ENCODE results near the gene ELMOD1.

ELMOD1 gene

GRCh38 chr11:107683807-107684206 lies 92.9 kb downstream of the ELMOD1 start:
- DNase-seq (ENCODE audit: extremely low read depth in 1 of 2, low read depth in 1 of 2), result no peak

DNA sequence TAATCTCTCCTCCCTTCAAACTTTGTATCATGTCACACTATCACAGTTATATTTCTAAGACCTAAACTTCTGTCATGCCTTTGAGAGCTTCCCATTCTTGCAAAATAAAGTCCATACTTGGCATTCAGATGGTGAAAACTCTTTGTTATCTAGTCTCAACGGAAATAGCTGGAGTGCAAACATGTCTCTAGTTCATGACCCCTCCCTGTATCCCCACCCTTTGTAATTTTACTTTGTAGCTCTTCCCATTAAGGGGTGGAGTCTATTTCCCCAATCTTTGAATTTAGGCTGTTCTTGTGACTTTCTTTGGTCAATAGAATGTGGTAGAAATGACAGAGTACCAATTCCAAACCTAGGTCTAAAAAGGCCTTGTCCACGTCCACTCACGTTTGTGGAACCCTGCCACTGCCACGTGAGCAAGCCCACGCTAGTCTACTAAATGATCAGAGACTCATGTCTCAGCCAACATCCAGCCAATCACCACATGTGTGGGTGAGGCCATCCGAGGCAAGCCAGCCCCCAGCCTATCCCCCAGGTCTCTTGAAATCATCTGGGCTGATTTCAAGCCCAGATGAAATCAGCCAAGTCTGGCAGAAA lies 97.5 kb downstream of the ELMOD1 start:
- no peak for DNase-seq (ENCODE audit: extremely low read depth in 1 of 2, low read depth in 1 of 2)

- DNase-seq (ENCODE audit: extremely low read depth in 1 of 2, low read depth in 1 of 2), result peak in 1 of 2 donors; percentile 25
Observed at GRCh38 chr11:107689317-107690202, 98.6 kb downstream of the ELMOD1 start.

- DNase-seq (ENCODE audit: extremely low read depth in 1 of 2, low read depth in 1 of 2), result no peak
Observed at GRCh38 chr11:107691000-107691750, 100.2 kb downstream of the ELMOD1 start.

DNA sequence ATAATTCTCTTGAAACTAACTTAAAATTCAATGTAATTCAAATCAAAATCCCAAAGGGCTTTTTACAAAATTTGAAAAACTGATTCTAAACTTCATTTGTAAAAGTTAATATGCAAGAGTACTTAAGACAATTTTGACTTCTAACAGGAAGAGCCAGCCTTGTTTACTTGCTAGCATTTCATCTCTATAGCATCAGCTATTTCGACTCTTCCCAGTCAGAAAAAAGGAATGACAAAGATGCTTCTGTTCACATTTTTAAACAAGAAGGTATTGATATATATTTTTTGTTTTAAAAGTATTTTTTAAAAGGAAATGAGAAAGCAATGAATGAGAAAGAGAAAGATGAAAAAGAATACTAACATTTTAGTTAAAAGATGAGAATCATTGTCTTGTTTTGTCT lies 104.5 kb downstream of the ELMOD1 start:
- no peak for DNase-seq (ENCODE audit: extremely low read depth in 1 of 2, low read depth in 1 of 2)

GRCh38 chr11:107696140-107696539 lies 105.2 kb downstream of the ELMOD1 start:
- no peak for DNase-seq (ENCODE audit: extremely low read depth in 1 of 2, low read depth in 1 of 2)

DNA sequence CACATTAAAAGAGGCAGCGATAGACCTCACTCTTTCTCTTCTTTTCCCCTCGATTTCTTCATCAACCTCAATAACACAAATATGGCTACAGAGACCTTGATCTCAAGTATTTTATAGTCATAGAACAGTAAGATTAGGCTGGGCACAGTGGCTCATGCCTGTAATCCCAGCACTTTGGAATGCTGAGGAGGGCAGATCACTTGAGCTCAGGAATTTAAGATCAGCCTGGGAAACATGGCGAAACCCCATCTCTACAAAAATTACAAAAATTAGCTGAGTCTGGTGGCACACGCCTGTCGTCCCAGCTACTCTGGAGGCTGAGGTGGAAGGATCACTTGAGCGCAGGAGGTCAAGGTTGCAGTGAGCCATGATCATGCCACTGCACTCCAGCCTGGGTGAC lies 106.3 kb downstream of the ELMOD1 start:
- no peak for DNase-seq (ENCODE audit: extremely low read depth in 1 of 2, low read depth in 1 of 2)

DNA sequence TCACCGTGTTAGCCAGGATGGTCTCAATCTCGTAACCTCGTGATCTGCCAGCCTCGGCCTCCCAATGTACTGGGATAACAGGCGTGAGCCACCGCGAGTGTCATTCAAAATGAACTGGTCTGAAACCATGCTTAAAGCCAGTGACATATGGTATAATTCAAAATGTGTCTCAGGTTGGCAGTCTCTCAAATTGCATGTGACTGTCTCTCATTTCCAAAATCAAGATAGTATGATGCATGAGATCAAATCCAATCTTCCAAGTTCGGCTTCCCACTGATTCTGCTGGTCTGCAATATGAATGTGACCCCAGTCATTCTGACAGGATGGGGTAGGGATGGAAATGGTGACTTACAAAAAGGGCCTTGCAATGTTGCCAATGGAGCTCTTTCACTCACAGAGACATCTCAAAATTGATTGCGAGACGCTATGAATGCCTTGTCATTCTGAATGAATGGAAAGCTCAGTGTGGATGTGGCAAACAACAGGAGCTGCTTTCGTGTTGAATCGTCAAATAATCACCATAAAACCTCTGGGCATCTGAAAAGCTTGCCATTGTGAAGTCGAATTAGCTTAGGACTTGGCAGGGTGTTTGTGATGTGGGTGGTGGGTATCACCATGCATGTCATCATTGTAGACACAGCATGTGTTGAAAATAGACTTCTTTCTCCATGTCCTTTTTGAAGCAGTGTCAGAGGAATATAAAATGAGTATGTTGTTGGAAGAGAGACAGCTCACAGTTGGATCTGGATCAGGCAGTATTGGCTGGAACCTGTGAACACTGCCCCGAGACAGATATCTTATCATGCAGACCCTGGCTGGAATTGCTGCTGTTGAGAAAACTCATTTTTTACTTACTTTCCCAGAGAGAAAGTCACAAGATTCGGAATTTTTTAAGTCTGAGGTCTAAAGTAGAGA lies 108.7 kb downstream of the ELMOD1 start:
- DNase-seq (ENCODE audit: extremely low read depth in 1 of 2, low read depth in 1 of 2), result no peak

- no peak for DNase-seq (ENCODE audit: extremely low read depth in 1 of 2, low read depth in 1 of 2)
Observed at GRCh38 chr11:107702109-107702660, 111.2 kb downstream of the ELMOD1 start.

DNA sequence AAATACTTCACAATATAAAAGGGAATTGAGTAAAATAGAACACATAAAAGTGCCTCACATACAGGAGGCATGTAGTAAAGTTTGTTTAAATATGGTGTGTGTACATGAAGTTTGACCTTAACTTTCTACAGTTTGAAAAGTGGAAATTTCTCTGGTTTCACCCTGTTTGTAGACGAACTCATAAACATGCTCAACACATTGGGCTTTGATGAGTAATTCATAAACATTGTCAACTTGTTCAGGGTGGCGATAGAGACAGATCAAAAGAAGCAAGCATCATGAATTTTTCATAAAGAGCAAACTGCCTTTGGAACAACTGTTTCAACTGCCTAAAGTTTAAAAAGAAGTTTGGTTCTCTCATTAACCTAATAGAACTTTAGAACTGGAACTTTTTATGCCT lies 111.8 kb downstream of the ELMOD1 start:
- no peak for DNase-seq (ENCODE audit: extremely low read depth in 1 of 2, low read depth in 1 of 2)

- no peak for DNase-seq (ENCODE audit: extremely low read depth in 1 of 2, low read depth in 1 of 2)
Observed at GRCh38 chr11:107704451-107704850, 113.5 kb downstream of the ELMOD1 start.

- DNase-seq (ENCODE audit: extremely low read depth in 1 of 2, low read depth in 1 of 2), result no peak
Observed at GRCh38 chr11:107705027-107705426, 114.1 kb downstream of the ELMOD1 start.

GRCh38 chr11:107706531-107706930 lies 115.6 kb downstream of the ELMOD1 start:
- no peak for DNase-seq (ENCODE audit: extremely low read depth in 1 of 2, low read depth in 1 of 2)

DNA sequence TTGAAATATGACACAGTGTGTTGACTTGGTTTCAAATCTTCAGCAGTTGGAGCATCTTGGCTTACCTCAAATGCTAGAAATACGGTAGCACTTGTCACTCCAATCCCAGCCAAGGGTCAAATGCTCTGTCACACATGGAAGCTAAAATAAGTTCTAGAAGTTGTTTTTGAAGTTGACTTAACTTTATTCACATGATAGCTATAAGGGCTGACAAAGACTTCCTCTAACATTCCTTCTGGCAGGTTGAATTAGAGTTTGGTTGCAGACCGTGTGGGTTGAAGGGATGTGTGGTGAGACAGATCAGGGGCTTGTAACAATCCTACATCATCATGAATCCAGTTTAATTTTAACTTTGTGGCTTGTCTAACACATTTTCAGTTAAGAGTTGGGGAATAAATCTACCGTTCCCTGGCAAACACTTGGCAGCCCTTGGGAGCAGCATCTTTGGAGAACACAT lies 116.3 kb downstream of the ELMOD1 start:
- DNase-seq (ENCODE audit: extremely low read depth in 1 of 2, low read depth in 1 of 2), result no peak

DNA sequence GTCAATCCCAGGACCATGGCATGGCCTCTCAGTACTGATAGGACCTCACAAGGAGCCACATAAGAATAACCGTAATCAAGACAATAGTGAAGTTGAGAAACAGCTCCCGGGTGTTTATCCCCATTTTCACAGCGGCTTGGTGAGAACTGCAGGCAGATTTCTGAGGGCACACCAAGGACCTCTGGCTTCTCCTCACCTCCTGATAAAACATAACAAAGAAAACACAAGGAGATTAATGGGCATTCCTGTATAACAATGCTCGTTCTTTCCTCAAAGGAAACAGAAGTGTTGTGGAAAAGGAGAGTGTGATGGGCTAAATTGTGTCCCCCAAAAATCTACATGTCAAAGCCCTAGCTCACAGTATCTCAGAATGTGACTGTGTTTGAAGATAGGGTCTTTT lies 116.9 kb downstream of the ELMOD1 start:
- DNase-seq (ENCODE audit: extremely low read depth in 1 of 2, low read depth in 1 of 2), result no peak

DNA sequence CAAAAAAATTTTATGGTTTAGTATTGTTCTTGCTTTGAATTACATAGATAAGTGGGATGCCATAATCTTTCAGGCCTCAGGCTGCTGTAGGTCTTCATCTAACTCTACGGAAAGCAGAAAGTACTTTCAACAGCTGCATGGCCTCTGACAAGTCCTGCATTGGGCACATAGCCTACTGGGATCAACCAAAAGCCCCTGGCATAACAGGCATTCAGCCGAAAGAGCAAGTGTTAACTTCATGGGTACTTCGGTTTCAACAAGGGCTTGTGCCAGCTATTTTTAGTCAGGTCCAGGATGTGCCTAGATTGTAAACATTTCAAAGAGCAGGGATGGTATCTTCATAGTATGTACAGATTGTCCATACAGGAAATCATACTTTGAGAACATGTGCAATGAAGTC lies 117.8 kb downstream of the ELMOD1 start:
- no peak for DNase-seq (ENCODE audit: extremely low read depth in 1 of 2, low read depth in 1 of 2)

DNA sequence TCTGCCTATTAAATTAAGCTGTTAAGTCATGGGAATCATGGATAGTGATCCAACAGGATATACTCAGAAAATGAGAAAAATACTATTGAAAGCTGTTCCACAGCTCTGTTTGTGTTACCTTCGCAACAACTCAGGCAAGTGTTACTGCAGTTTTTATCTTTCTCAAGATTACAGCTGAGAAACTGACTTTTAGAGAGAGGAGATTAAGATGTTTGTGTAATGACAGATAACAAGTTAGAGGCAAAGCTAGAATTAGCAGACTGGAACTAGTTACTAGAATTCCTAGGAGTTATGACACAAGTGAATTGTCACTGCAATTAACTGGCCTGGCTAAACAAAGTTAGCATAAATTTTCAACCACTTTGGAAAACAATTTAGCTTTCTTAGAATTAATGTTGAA lies 119.4 kb downstream of the ELMOD1 start:
- DNase-seq (ENCODE audit: extremely low read depth in 1 of 2, low read depth in 1 of 2), result no peak

- DNase-seq (ENCODE audit: extremely low read depth in 1 of 2, low read depth in 1 of 2), result no peak
Observed at GRCh38 chr11:107711861-107712755, 121.2 kb downstream of the ELMOD1 start, which contains the start of gene SLN. SLN (minus strand) TSS chr11:107712056.

GRCh38 chr11:107713009-107713408 lies 122.1 kb downstream of the ELMOD1 start:
- no peak for DNase-seq (ENCODE audit: extremely low read depth in 1 of 2, low read depth in 1 of 2)
